Peyer's patch (tissue), 4 donors: ENCODE measurements around the gene CEP95. TPM values are rescaled to one million over a fixed set of nuclear protein-coding genes. Genes with fewer than 3 reads are reported as not detected.
A peak's percentile ranks its signal among the peaks of the same experiment; 100 is the strongest.

Experiments used
- DNase-seq, 3 donors: peaks; one replicate each; pipeline ENCODE4 v3.0.0-alpha.2; 2017 to 2019
- H3K27ac ChIP-seq, 4 donors: fragments of 200-600 bp; sonication (generic); one replicate each; pipeline ENCODE4 v1.5.1; 2016 to 2019
- H3K27me3 ChIP-seq, 2 donors: fragments of 200-600 bp; sonication (generic); one replicate each; pipeline ENCODE4 v1.5.1; 2019
- H3K36me3 ChIP-seq, 3 donors: fragments of 200-600 bp; sonication (generic); one replicate each; pipeline ENCODE4 v1.5.1; 2016 to 2019
- H3K4me1 ChIP-seq, 4 donors: fragments of 200-600 bp; sonication (generic); one replicate each; pipeline ENCODE4 v1.5.1; 2016 to 2019
- H3K4me3 ChIP-seq, 4 donors: fragments of 200-600 bp; sonication (generic); 1 replicate in 3 of 4; 2 replicates in 1 of 4; pipeline ENCODE4 v1.5.1; 2016 to 2019; ENCODE audit warnings: mild to moderate bottlenecking in 1 of 4
- H3K9me3 ChIP-seq, 4 donors: fragments of 200-600 bp; sonication (generic); one replicate each; pipeline ENCODE4 v1.5.1; 2016 to 2019; ENCODE audit warnings: mild to moderate bottlenecking in 1 of 4
- POLR2A ChIP-seq, 2 donors: fragments of 450-650 bp; IDR thresholded peaks; one replicate each; pipeline ENCODE4 v1.5.1; 2017; ENCODE audit warnings: antibody characterized with exemption in 2 of 2, mild to moderate bottlenecking in 2 of 2, moderate library complexity in 2 of 2
- total RNA-seq, 4 donors: library from RNA; depleted of rRNA; stranded (reverse); fragments of >200 nt; gene quantifications; one replicate each; pipeline ENCODE4 v1.1.0, GENCODE V29; 2016
- TF ChIP-seq, protein P1 (sequence below), 6 experiments: fragments of 450-650 bp in 4 of 6; fragments of 200-600 bp in 2 of 6; sonication (generic) in 1 of 6; IDR thresholded peaks; one replicate each; pipeline ENCODE4 v1.5.1; 2017 to 2019; ENCODE audit warnings: antibody characterized with exemption in 6 of 6, mild to moderate bottlenecking in 3 of 6, moderate library complexity in 1 of 6

The CEP95 gene
- total RNA-seq, 4 donors from 2014 or later = 51.1 to 187 (median 79.4) TPM

DNA sequence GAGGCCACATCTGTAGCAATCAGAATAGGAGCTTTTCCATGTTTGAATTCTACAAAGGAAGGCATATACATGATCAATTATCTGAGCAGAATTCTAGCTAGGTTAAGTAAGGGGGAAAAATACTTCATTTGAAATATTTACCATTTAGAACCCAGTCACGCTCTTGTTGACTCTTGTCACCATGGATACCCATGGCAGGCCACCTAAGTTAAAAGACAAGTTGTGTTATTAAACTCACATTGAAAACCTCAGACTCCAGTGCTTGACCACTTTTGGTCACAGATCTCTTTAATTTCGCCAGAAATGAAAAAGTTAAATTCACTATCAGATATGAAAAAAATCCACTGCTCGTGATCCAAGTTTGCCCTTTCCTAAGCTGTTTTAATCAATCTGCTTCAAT lies 4.8 kb upstream of the CEP95 start:
- no peaks in the 10 kb centered on the region for H3K9me3 ChIP-seq
- peak overlapping the region in 1 of 4 donors; percentile 31 for H3K27ac ChIP-seq
- H3K4me3 ChIP-seq = peak overlapping the region in 1 of 4 donors; percentile 0
- H3K36me3 ChIP-seq = peaks cover 0 to 67% (median 6%) of the 10 kb centered on the region in 3 donors
- TF ChIP-seq POLR2A (IDR thresholded peaks at IDR 0.05) = no peak
- TF ChIP-seq, protein P1, sequence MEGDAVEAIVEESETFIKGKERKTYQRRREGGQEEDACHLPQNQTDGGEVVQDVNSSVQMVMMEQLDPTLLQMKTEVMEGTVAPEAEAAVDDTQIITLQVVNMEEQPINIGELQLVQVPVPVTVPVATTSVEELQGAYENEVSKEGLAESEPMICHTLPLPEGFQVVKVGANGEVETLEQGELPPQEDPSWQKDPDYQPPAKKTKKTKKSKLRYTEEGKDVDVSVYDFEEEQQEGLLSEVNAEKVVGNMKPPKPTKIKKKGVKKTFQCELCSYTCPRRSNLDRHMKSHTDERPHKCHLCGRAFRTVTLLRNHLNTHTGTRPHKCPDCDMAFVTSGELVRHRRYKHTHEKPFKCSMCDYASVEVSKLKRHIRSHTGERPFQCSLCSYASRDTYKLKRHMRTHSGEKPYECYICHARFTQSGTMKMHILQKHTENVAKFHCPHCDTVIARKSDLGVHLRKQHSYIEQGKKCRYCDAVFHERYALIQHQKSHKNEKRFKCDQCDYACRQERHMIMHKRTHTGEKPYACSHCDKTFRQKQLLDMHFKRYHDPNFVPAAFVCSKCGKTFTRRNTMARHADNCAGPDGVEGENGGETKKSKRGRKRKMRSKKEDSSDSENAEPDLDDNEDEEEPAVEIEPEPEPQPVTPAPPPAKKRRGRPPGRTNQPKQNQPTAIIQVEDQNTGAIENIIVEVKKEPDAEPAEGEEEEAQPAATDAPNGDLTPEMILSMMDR (IDR thresholded peaks at IDR 0.05) = no peak
- DNase-seq = no peak
- H3K27me3 ChIP-seq = no peaks in the 10 kb centered on the region
- peaks cover 0 to 62% (median 6%) of the 10 kb centered on the region in 4 donors for H3K4me1 ChIP-seq

- Histone ChIP-seq H3K4me1 (peaks cover 0 to 59% (median 3%) of the 10 kb centered on the region in 4 donors), H3K9me3 (no peaks in the 10 kb centered on the region), H3K27ac (peak overlapping the region in 1 of 4 donors; percentile 31), H3K36me3 (peaks cover 0 to 67% (median 6%) of the 10 kb centered on the region in 3 donors), H3K27me3 (no peaks in the 10 kb centered on the region), H3K4me3 (peak overlapping the region in 1 of 4 donors; percentile 0)
- no peak for DNase-seq
- no peak for TF ChIP-seq POLR2A (IDR thresholded peaks at IDR 0.05)
- TF ChIP-seq, protein P1 (IDR thresholded peaks at IDR 0.05) = no peak
Observed at GRCh38 chr17:64502809-64503208, 4.0 kb upstream of the CEP95 start.

- H3K4me1 ChIP-seq = peaks cover 0 to 61% (median 2%) of the 10 kb centered on the region in 4 donors
- H3K27me3 ChIP-seq = no peaks in the 10 kb centered on the region
- H3K36me3 ChIP-seq = peaks cover 0 to 63% (median 6%) of the 10 kb centered on the region in 3 donors
- no peak overlapping the region for H3K4me3 ChIP-seq
- no peak for TF ChIP-seq POLR2A (IDR thresholded peaks at IDR 0.05)
- TF ChIP-seq, protein P1 (IDR thresholded peaks at IDR 0.05) = no peak
- peak overlapping the region in 2 of 4 donors; percentile 9 to 100 for H3K27ac ChIP-seq
- no peak for DNase-seq
- H3K9me3 ChIP-seq = no peaks in the 10 kb centered on the region
Observed at GRCh38 chr17:64503341-64503740, 3.4 kb upstream of the CEP95 start.

DNA sequence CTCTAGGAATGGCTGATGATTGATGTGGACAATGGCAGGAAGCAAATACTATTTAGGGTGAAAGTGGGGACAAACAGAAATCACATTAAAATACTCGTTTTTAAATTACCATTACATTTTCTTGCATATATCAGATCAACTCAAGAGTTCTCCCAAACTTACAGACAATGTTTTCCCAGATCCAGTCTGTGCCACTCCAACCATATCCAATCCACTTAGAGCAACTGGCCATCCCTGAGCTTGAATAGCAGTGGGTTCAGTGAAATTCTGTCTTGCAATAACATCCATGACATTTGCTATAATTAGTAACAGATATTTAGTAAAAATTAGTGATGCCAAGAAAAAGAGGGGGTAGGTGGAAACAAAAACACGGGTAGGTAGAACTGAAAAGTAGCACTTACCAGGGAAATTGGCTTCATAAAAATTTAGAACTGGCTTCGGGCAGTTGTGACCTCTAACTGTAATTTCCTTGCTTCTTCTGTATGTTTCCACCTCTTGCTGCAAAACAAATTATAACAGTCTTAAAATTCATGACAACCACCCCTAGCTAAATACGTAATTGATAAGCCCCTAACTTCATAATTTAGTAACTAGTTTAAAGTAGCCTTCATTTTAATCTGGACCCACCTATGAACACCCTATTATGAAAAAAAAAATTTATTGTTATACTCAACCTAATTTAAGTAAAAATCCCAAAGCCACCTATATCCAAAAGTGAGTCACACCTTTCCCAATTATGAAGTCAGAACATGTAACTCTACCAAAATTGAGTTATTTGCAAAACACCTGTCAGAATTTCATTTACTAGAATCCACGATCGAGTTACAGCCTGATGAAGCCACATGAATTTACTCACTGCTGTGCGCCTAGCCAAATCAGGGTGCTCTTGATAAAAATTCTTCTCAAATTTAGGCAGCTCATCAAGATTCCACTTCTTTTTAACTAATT lies 2.7 kb upstream of the CEP95 start:
- Histone ChIP-seq H3K9me3 (no peaks in the 10 kb centered on the region), H3K4me1 (peaks cover 0 to 61% (median 2%) of the 10 kb centered on the region in 4 donors), H3K27ac (peak overlapping the region; percentile 98 to 100 (median 99)), H3K27me3 (no peaks in the 10 kb centered on the region), H3K4me3 (peak overlapping the region; percentile 68 to 96 (median 86)), H3K36me3 (peaks cover 0 to 56% (median 6%) of the 10 kb centered on the region in 3 donors)
- no peak for DNase-seq
- TF ChIP-seq POLR2A (IDR thresholded peaks at IDR 0.05) = no peak
- TF ChIP-seq, protein P1 (IDR thresholded peaks at IDR 0.05) = no peak

GRCh38 chr17:64504769-64505339 lies 1.9 kb upstream of the CEP95 start:
- Histone ChIP-seq H3K4me3 (peak overlapping the region; percentile 68 to 96 (median 86)), H3K27me3 (no peaks in the 10 kb centered on the region), H3K4me1 (peaks cover 0 to 64% (median 2%) of the 10 kb centered on the region in 4 donors), H3K9me3 (no peaks in the 10 kb centered on the region), H3K27ac (peak overlapping the region; percentile 98 to 100 (median 99)), H3K36me3 (peaks cover 0 to 56% (median 6%) of the 10 kb centered on the region in 3 donors)
- no peak for TF ChIP-seq POLR2A (IDR thresholded peaks at IDR 0.05)
- TF ChIP-seq, protein P1 (IDR thresholded peaks at IDR 0.05) = no peak
- DNase-seq = no peak
